Measurements from ENCODE around the gene CNGA4.

- TF ChIP-seq CTCF (IDR thresholded peaks at IDR 0.05) (no peak), POLR2AphosphoS5 (IDR thresholded peaks at IDR 0.05) (no peak)
These were observed 1.6 kb upstream of the CNGA4 start for GRCh38 chr11:6237266-6237665.
